Activated CD4-positive, CD25-positive, alpha-beta regulatory T cell (primary cell): ENCODE data around the gene TCEAL2.
"Not testable (repeated sequence)": the region's sequence is repeated elsewhere in the genome, so short reads cannot be mapped to it uniquely, and the experiment has no call there.

Experiments used
- DNase-seq, 4 experiments: peaks; one replicate each; lab custom pipeline; 2025; lab: John Stamatoyannopoulos, UW

Gene TCEAL2

DNA sequence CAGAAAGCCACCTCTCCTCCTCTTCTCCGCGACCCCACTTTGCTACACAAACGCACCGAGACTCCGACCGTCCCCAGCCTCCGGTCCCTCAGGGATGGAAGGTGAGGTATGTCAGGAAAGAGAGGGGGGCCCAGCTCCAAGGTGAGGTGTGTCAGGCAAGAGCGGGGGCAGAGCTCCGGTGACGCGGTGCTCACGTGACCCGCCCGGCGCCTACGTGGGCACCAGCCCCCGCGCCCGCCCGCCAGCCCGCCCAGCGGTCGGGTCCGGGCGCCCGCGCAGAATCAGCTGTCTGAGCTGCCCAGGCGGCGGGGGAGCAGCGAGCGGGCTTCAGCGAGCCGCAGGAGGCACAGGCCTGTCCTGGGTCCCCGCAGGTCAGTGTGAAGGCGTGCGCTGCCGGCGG is at the start of gene TCEAL2:
Gene TCEAL2, plus strand, starts transcription at position 244 of the 400 bp plus-strand sequence. CDS start 1,152 bp downstream, outside the sequence.
- DNase-seq, result not testable (repeated sequence)

DNA sequence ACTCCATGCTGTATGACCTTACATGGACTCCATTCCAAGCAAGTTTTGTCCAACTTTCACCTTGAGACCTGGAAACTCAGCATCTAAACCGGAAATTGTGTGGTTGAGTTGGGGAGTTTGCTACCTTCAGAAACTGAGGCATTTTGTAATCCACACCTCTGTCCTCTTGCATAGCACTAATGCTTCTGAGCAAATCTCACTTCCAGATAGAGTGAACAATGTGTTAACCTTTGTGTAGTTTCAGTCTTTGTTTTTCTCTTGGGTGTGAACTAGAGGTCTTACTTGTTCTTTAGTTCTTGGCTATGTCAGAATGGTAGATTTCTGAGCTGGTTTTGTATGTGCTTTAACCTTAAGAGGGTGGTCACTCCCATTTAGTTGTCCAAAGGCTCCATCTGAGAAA is 48.1 kb upstream of the TCEAL2 start:
- DNase-seq, result no peak

DNA sequence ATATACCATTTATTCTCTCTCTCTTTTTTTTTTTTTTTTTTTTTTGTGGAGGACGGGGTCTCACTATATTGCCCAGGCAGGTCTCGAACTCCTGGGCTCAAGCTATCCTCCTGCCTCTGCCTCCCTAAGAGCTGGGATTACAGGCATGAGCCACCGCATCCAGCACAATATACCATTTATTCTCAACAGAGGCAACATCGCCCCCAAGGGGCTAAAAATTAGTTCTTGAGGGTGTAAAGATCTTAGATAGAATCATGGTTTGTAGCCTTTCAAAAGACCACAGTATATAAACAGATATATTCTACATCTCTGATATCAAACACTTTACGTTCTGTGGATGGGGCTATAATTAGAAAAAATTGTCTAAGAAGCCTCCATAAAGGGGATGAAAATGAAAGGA is 39.8 kb upstream of the TCEAL2 start:
- no peak for DNase-seq

DNA sequence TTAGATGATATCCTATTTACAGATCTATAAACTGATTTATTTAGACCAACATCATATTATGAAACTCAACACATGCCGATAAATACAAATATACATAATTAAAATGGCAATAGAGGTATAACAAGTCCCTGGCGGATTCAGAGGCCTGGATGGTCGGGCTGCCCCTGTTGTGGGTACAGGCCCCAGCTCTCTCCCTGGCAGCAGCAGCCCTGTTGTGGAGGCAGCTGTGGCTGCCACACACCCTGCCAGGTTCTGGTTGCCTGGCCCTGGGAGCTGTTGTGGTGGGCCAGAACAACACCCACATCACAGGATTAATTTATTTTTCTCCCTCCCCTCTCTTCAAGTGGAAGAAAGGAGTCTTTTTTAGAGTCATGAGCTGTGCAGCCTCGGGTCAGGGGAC is 12.1 kb upstream of the TCEAL2 start:
- no peak for DNase-seq

DNA sequence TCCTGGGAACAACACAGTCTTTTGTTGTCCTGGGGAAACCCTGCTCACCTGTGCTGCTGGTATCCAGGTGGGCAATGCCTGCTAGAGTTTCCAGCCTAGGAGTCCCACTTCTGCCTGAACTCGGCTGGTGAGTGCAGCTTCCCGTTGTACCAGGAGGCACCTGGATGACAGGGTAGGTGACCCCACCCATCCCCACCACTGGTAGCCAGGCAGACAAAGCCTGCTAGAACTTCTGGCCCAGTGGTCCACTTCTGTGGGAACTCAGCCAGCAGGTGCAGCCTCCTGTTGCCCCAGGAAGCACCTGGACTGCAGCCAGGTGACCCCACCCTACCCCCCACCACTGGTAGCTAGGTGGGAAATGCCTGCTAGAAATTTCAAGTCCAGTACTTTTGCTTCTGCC is 9.7 kb upstream of the TCEAL2 start:
- no peak for DNase-seq

DNA sequence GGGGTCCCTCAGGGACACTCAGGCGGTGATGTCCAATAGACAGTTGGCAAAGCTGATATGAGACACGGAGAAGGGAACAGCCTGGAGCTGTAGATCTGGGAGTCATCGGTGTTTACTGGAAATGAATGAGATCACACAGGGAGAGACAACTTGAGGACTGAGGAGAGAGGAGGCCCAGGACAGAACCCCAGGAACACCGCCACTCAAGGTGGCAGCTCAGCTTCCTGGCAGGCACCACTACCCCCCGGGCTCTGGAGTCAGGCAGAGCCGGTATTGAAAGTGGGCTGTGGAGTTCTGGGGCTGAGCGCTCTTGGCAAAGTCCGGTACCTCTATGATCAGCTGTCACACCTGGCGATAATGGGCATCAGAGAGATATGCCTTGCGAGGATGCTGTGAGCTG is 465 bp upstream of the TCEAL2 start:
- DNase-seq, result not testable (repeated sequence)

DNA sequence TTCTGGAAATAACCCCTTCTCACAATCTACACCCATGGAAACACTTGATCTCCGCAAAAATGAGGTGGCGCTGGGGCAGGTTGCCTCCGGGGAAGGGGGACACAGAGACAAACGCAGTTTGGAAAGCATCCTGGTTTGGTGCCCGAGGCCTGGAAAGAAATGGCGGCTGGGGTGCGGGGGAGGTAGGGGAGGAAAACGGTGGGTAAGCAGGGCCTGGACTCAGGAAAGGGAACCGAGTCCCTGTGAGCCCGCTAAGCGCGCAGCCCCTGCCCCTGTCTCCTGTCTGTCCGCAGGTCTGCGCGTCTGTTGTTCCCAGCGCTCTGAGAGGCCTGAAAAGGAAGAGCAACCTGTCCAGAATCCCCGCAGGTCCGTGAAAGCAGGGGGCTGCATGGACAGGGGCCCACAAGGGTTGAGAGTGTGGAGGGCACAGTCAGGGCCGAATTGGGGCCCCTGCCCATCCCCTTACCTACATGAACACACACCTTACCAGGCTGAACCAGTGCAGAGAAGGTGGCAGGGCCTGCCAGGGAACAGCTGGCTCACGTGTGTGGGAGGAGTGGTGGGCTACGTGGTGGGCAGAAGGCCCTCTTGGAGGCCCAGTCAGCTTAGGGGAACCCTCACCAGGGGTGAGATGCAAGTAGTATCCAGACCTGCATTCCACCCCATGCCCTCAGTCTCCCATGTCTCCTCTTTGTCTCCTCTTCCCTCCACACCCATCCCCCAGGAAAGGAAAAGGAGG is 770 bp downstream of the TCEAL2 start:
- not testable (repeated sequence) for DNase-seq

DNA sequence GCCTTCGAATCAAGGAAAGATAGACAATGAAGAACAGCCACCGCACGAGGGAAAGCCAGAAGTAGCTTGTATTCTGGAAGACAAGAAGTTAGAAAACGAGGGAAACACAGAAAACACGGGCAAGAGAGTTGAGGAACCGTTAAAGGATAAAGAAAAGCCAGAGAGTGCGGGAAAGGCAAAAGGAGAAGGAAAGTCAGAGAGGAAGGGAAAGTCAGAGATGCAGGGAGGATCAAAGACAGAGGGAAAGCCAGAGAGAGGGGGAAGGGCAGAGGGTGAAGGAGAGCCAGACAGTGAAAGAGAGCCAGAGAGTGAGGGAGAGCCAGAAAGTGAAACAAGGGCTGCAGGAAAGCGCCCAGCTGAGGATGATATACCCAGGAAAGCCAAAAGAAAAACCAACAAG is 1.4 kb downstream of the TCEAL2 start:
- DNase-seq, result no peak

DNA sequence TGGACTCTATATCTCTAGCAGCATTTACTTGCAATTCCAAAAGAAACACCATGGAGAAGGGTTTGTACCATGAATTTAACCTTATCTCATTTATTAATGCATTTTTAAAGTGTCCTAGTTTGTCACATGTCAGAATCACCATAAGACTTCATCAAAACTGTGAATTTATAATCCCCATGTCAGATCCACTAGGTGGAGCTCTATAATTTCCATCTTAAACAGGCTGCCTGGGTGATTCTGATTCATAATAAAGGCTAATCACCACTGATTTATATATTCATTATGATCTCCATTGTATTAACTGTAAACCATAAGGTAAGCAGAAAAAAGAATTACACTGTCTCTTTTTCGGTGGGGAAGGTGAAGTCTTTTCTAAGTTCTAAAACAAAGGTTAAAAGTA is 4.0 kb downstream of the TCEAL2 start:
- DNase-seq, result no peak

DNA sequence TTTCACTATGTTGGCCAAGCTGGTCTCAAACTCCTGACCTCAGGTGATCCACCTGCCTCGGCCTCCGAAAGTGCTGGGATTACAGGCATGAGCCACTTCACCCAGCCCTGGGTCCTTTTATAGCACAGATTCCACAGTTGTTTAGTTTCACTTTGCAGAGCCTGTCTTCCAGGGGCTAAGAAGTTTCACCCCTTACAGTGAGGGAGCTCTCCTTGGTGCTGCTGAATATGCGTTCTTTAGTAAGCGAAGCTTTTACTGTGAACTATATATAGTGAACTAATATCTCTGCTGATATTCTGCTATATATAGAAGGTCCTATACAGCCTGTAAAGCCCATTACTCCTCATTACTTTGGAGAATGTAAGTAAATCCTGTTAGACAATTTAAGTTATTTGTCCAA is 12.6 kb downstream of the TCEAL2 start:
- no peak for DNase-seq

DNA sequence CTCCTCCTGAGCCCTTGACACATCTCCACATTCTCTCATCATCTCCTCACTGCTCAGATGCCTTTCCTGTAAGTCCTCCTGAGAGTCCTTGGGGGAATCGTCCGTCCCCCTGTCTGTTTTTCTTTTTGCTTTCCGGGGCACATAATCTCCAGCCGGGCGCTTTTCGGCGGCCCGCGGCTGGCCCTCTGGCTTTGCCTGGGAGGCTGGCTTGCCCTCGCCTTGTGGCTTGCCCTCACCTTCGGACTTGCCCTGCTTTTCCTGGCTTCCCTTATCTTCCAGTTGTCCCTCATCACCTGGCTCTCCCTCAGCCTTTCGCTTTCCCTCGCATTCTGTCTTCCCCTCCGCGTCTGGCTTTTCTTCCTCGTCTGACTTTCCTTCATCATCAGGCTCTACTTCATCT is 15.4 kb downstream of the TCEAL2 start:
- DNase-seq, result not testable (repeated sequence)

DNA sequence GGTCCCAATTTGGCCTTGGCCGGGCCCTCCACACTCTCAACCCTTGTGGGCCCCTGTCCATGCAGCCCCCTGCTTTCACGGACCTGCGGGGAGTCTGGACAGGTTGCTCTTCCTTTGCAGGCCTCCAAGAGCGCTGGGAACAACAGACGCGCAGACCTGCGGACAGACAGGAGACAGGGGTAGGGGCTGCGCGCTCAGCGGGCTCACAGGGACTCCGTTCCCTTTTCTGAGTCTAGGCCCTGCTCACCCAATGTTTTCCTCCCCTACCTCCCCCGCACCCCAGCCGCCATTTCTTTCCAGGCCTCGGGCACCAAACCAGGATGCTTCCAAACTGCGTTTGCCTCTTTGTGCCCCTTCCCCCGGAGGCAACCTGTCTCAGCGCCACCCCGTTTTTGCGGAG is 16.2 kb downstream of the TCEAL2 start:
- not testable (repeated sequence) for DNase-seq

DNA sequence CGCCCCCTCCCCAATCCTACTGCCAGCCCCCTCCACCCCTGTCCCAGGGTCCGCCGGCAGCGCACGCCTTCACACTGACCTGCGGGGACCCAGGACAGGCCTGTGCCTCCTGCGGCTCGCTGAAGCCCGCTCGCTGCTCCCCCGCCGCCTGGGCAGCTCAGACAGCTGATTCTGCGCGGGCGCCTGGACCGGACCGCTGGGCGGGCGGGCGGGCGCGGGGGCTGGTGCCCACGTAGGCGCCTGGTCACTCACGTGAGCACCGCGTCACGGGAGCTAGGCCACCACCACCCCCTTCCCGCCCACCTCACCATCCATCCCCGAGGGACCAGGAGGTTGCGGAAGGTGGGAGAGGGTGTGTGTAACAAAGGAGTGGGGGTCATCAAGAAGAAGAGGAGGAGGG is 16.8 kb downstream of the TCEAL2 start, which contains the start of gene TCEAL6:
Gene TCEAL6, minus strand, starts transcription at position 208 of the 400 bp plus-strand sequence.
- DNase-seq, result not testable (repeated sequence)

DNA sequence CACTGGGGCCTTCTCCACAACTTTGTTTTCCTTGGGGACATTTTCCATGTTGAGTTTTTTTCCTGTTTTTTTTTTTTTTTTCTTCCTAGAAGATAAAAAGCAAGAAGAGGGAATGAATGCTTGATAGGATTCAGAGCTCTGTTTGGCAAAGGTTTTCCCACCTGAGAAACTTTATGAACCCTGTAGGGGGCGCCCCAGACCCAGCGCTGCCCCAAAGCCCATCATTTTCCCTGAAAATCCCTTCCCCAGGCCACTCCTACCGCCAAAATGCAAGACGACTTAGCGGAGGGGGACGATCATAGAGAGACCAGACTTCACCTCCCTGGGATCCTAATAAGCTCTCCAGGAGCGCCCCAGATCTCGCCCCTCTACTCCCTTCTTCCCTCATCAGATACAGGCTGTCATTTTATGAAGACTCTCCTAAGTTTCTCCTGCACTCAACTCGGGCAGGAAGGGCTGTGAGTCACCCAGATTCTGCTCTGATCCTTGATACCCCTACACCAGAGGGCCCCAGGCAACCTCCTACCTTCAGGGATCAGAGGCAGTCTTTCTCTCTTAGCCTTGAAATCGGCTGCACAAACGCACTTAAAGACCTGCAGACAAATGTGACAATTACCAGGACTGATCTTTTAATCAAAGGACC is 28.9 kb downstream of the TCEAL2 start:
- DNase-seq, result no peak

DNA sequence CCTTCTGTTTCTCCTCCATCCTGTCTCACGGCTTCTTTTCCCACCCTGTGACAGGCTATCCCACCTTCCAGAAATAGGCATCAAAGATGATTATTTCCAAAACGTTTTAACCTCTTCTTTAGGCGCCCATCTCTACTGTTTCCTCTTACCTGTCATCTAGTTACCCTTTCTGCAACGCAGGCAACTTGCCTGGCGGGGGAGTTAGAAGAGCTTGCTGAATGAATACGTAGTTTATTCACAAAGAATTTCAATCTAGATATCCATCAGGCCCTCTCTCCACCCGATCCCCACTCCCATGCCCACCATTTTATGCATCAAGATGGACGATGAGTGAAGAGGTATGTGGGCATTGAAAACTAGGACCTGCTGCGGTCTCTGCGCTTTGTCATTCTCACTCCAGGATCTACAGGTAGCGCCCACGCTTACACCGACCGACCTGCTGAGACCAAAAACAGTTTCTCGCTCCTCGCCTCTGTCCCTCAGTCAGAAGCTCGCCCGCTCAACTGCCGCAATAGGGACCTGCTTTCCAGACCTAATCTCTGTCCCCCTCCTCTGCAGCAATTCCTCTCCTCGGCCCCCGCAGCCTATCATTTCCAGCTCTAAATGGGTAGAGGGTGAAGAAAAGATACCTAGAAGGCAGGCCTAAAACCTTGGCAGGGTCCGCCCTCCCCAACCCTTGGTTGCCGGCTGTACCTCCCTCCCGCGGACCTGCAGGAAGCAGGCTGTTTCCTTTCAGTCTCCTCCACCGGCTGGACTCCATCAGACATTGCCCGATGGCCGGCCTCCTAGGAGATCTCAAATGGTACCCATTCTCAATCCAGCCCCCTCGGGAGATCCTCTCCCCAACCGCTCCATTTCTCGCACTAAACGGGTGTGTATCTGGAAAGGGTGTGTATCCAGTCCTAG is 29.7 kb downstream of the TCEAL2 start:
- peak in 2 of 4 experiments; percentile 0 to 1 for DNase-seq

DNA sequence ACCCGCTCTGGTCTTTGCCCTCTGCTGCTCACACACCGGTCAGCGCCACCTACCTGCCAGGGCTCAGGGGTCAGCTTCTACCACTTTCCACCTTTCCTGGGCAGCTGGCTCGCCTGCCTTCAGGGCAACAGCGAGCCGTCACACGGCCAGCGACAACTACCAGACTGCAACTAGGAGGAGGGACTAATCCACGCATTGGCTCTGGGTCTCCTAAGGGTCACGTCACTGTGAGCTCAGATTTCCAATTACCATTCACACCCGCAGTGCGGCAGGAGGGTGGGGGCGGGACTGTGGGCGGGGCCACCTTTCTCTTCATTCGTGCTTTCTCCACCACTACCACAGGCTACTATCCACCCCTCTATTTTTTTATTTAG is 30.3 kb downstream of the TCEAL2 start, which contains the start of gene BEX5:
Gene BEX5, minus strand, starts transcription at position 172 of the 374 bp plus-strand sequence. CDS start 1,712 bp downstream, outside the sequence.
- peak; percentile 2 to 24 (median 12) for DNase-seq
